Caco-2 (cell line): ENCODE data around the gene RIN3. TPM values are rescaled to one million over a fixed set of nuclear protein-coding genes. Genes with fewer than 3 reads are reported as not detected.

Experiments used
- BruUV-seq: library from RNA; stranded (reverse); fragments of 400-500 nt; replicated peaks from 2 replicates; lab custom pipeline; 2021; lab: Mats Ljungman, UMichigan
- CTCF ChIA-PET: fragments of 300-600 bp; sonication (Branson Sonifier 250); formaldehyde crosslinking; loops from one replicate; lab custom pipeline; 2022; ENCODE audit warnings: antibody characterized with exemption; lab: Charles Lee
- POLR2A ChIA-PET: fragments of 300-600 bp; sonication (Branson Sonifier 250); formaldehyde crosslinking; loops from one replicate; lab custom pipeline; 2022; ENCODE audit warnings: antibody characterized with exemption; lab: Charles Lee
- DNase-seq, 2 experiments: peaks; one replicate each; pipeline versions ENCODE4 v3.0.0 to v3.0.0-alpha.2; 2020 to 2022
- H3K27me3 ChIP-seq: replicated peaks from 2 replicates; pipeline ENCODE4 v1.6.0; 2011; ENCODE audit warnings: low read length; ENCODE audit not compliant: control insufficient read depth, insufficient read depth
- H3K36me3 ChIP-seq: 2 replicates; pipeline ENCODE4 v1.5.1; 2011; ENCODE audit warnings: low read length; ENCODE audit not compliant: control insufficient read depth, insufficient read depth
- H3K4me1 ChIP-seq: fragments of 250-450 bp; sonication (Bioruptor Pico); 2 replicates; pipeline ENCODE4 v1.5.1; 2020; ENCODE audit warnings: mild to moderate bottlenecking
- H3K4me3 ChIP-seq: 2 replicates; pipeline ENCODE4 v1.5.1; 2011; ENCODE audit warnings: low read depth, mild to moderate bottlenecking, control low read depth, low read length
- H3K9me3 ChIP-seq: fragments of 250-450 bp; sonication (Bioruptor Pico); 2 replicates; pipeline ENCODE4 v1.5.1; 2020; ENCODE audit warnings: mild to moderate bottlenecking, moderate library complexity
- H3K27ac Mint-ChIP-seq: one replicate; pipeline ENCODE4 v1.8.0; 2022; ENCODE audit warnings: mixed read lengths; ENCODE audit not compliant: unreplicated experiment
- H3K27me3 Mint-ChIP-seq: one replicate; pipeline ENCODE4 v1.8.0; 2022; ENCODE audit warnings: mixed read lengths; ENCODE audit not compliant: insufficient read depth, unreplicated experiment
- H3K36me3 Mint-ChIP-seq: one replicate; pipeline ENCODE4 v1.8.0; 2022; ENCODE audit warnings: mild to moderate bottlenecking, mixed read lengths; ENCODE audit not compliant: insufficient read depth, unreplicated experiment
- H3K4me1 Mint-ChIP-seq: one replicate; pipeline ENCODE4 v1.8.0; 2022; ENCODE audit warnings: low read depth, mixed read lengths; ENCODE audit not compliant: unreplicated experiment
- H3K4me3 Mint-ChIP-seq: one replicate; pipeline ENCODE4 v1.8.0; 2022; ENCODE audit warnings: mild to moderate bottlenecking, moderate library complexity, mixed read lengths; ENCODE audit not compliant: unreplicated experiment
- H3K9me3 Mint-ChIP-seq: one replicate; pipeline ENCODE4 v1.8.0; 2022; ENCODE audit warnings: mixed read lengths; ENCODE audit not compliant: unreplicated experiment
- intact Hi-C: fragments of 100-400 bp; cut with micrococcal nuclease; formaldehyde crosslinking; loops from one replicate; pipeline ENCODE4 v1.10.0; 2022; ENCODE audit not compliant: unreplicated experiment
- total RNA-seq: library from RNA; stranded (reverse); gene quantifications from 2 replicates; pipeline ENCODE4 v1.2.3, GENCODE V29; 2022
- TF ChIP-seq, protein P1 (sequence below), 2 experiments: fragments of 200-600 bp in 1 of 2; IDR thresholded peaks; 1 replicate in 1 of 2; 2 replicates in 1 of 2; pipeline versions ENCODE4 v1.5.1 to v1.8.0; 2011 to 2022; ENCODE audit warnings: antibody characterized with exemption in 1 of 2, control low read depth in 1 of 2, inconsistent platforms in 1 of 2, low read depth in 1 of 2, low read length in 1 of 2, mild to moderate bottlenecking in 1 of 2, moderate library complexity in 1 of 2; ENCODE audit not compliant: insufficient read depth in 1 of 2, severe bottlenecking in 1 of 2, unreplicated experiment in 1 of 2

The RIN3 gene
- total RNA-seq, 1 experiment from 2014 or later, result 20.7 TPM

GRCh38 chr14:92529903-92530302, 16.3 kb downstream of the RIN3 start:
- CTCF ChIA-PET, result no interaction called here
- Mint-ChIP-seq H3K27ac (no peak overlapping the region), H3K4me3 (no peak overlapping the region), H3K9me3 (no peaks in the 10 kb centered on the region), H3K36me3 (peaks cover 5% of the 10 kb centered on the region), H3K27me3 (no peaks in the 10 kb centered on the region), H3K4me1 (peaks cover 3% of the 10 kb centered on the region)
- TF ChIP-seq, protein P1, sequence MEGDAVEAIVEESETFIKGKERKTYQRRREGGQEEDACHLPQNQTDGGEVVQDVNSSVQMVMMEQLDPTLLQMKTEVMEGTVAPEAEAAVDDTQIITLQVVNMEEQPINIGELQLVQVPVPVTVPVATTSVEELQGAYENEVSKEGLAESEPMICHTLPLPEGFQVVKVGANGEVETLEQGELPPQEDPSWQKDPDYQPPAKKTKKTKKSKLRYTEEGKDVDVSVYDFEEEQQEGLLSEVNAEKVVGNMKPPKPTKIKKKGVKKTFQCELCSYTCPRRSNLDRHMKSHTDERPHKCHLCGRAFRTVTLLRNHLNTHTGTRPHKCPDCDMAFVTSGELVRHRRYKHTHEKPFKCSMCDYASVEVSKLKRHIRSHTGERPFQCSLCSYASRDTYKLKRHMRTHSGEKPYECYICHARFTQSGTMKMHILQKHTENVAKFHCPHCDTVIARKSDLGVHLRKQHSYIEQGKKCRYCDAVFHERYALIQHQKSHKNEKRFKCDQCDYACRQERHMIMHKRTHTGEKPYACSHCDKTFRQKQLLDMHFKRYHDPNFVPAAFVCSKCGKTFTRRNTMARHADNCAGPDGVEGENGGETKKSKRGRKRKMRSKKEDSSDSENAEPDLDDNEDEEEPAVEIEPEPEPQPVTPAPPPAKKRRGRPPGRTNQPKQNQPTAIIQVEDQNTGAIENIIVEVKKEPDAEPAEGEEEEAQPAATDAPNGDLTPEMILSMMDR (IDR thresholded peaks at IDR 0.05; ENCODE audit: insufficient read depth in 1 of 2, low read depth in 1 of 2, low read length in 1 of 2, severe bottlenecking in 1 of 2, unreplicated experiment in 1 of 2), result no peak
- BruUV-seq, result no TSS peak
- Histone ChIP-seq H3K4me3 (no peak overlapping the region), H3K36me3 (no peaks in the 10 kb centered on the region), H3K27me3 (no peaks in the 10 kb centered on the region), H3K4me1 (peaks cover 3% of the 10 kb centered on the region; the same call in 1 of the 2 replicates), H3K9me3 (no peaks in the 10 kb centered on the region)
- no peak for DNase-seq
- POLR2A ChIA-PET, result no interaction called here
- intact Hi-C loops, result no loop called here

- H3K4me3 Mint-ChIP-seq, result no peak overlapping the region
- no peak overlapping the region for H3K27ac Mint-ChIP-seq
- no peaks in the 10 kb centered on the region for H3K9me3 ChIP-seq
- DNase-seq, result no peak
- intact Hi-C loops, result no loop called here
- peaks cover 9% of the 10 kb centered on the region for H3K4me1 Mint-ChIP-seq
- no peak overlapping the region for H3K4me3 ChIP-seq
- no peaks in the 10 kb centered on the region for H3K36me3 ChIP-seq
- no TSS peak for BruUV-seq
- H3K36me3 Mint-ChIP-seq, result peaks cover 5% of the 10 kb centered on the region
- TF ChIP-seq, protein P1 (IDR thresholded peaks at IDR 0.05; ENCODE audit: insufficient read depth in 1 of 2, low read depth in 1 of 2, low read length in 1 of 2, severe bottlenecking in 1 of 2, unreplicated experiment in 1 of 2), result no peak
- peaks cover 5% of the 10 kb centered on the region; the same call in 1 of the 2 replicates for H3K4me1 ChIP-seq
- CTCF ChIA-PET, result no interaction called here
- POLR2A ChIA-PET, result no interaction called here
- H3K27me3 ChIP-seq, result no peaks in the 10 kb centered on the region
- no peaks in the 10 kb centered on the region for H3K27me3 Mint-ChIP-seq
- H3K9me3 Mint-ChIP-seq, result no peaks in the 10 kb centered on the region
These were observed 17.7 kb downstream of the RIN3 start for GRCh38 chr14:92531106-92531873.

GRCh38 chr14:92532490-92533163, 19.0 kb downstream of the RIN3 start:
- POLR2A ChIA-PET, result no interaction called here

More at GRCh38 chr14:92532490-92533163, 19.0 kb downstream of the RIN3 start:
- no peak overlapping the region for H3K4me3 Mint-ChIP-seq
- no TSS peak for BruUV-seq
- no peak for DNase-seq
- no peak overlapping the region for H3K27ac Mint-ChIP-seq
- no peaks in the 10 kb centered on the region for H3K9me3 Mint-ChIP-seq
- peaks cover 5% of the 10 kb centered on the region for H3K36me3 Mint-ChIP-seq
- no peaks in the 10 kb centered on the region for H3K27me3 Mint-ChIP-seq
- no peaks in the 10 kb centered on the region for H3K9me3 ChIP-seq
- peaks cover 9% of the 10 kb centered on the region for H3K4me1 Mint-ChIP-seq
- CTCF ChIA-PET, result no interaction called here
- no peaks in the 10 kb centered on the region for H3K36me3 ChIP-seq
- TF ChIP-seq, protein P1 (IDR thresholded peaks at IDR 0.05; ENCODE audit: insufficient read depth in 1 of 2, low read depth in 1 of 2, low read length in 1 of 2, severe bottlenecking in 1 of 2, unreplicated experiment in 1 of 2), result no peak
- no peak overlapping the region for H3K4me3 ChIP-seq
- intact Hi-C loops, result no loop called here
- H3K4me1 ChIP-seq, result peaks cover 5% of the 10 kb centered on the region; the same call in 1 of the 2 replicates
- H3K27me3 ChIP-seq, result no peaks in the 10 kb centered on the region
